ENCODE results near the gene SHKBP1.
A peak's percentile ranks its signal among the peaks of the same experiment; 100 is the strongest.

- TF ChIP-seq SP1 (IDR thresholded peaks at IDR 0.05) (no peak), SUZ12 (IDR thresholded peaks at IDR 0.05) (no peak), ZNF384 (IDR thresholded peaks at IDR 0.05) (no peak), FOXK2 (IDR thresholded peaks at IDR 0.05) (no peak), TARDBP (IDR thresholded peaks at IDR 0.05) (no peak), NFRKB (IDR thresholded peaks at IDR 0.05) (no peak), LEF1 (IDR thresholded peaks at IDR 0.05; ENCODE audit: borderline replicate concordance) (no peak), L3MBTL2 (conservative IDR thresholded peaks at IDR 0.05) (no peak), FOXM1 (IDR thresholded peaks at IDR 0.05; ENCODE audit: borderline replicate concordance) (peak; percentile 44; the same call in 1 of the 2 replicates), FOXA1 (IDR thresholded peaks at IDR 0.05) (no peak), ELF4 (IDR thresholded peaks at IDR 0.05) (no peak), PKNOX1 (IDR thresholded peaks at IDR 0.05) (no peak), ARNT (IDR thresholded peaks at IDR 0.05) (no peak), BHLHE40 (IDR thresholded peaks at IDR 0.05; ENCODE audit: borderline replicate concordance) (no peak)
Measured at GRCh38 chr19:40530091-40530901, 46.4 kb upstream of the SHKBP1 start.

Measured in HEK293T (cell line).